GM10248 (cell line): ENCODE data around the gene CTIF.

Source experiments
- CTCF ChIA-PET: fragments of 300-600 bp; sonication (Branson Sonifier 250); formaldehyde crosslinking; extraction: SDS; loops from one replicate; lab custom pipeline; 2021; ENCODE audit warnings: antibody characterized with exemption; lab: Yijun Ruan, JAX
- POLR2A ChIA-PET: fragments of 350-650 bp; sonication (Branson Sonifier 250); formaldehyde crosslinking; extraction: SDS; loops from one replicate; lab custom pipeline; 2020; ENCODE audit warnings: antibody characterized with exemption; lab: Yijun Ruan, JAX
- DNase-seq: peaks from one replicate; pipeline ENCODE4 v3.0.0; 2012; ENCODE audit errors: extremely low spot score
- TF ChIP-seq, protein P1 (sequence below): IDR thresholded peaks from 2 replicates; pipeline ENCODE4 v1.5.1; 2012; ENCODE audit warnings: mild to moderate bottlenecking, low read depth; ENCODE audit errors: extremely low read depth, missing control alignments, control extremely low read depth

Gene CTIF

DNA sequence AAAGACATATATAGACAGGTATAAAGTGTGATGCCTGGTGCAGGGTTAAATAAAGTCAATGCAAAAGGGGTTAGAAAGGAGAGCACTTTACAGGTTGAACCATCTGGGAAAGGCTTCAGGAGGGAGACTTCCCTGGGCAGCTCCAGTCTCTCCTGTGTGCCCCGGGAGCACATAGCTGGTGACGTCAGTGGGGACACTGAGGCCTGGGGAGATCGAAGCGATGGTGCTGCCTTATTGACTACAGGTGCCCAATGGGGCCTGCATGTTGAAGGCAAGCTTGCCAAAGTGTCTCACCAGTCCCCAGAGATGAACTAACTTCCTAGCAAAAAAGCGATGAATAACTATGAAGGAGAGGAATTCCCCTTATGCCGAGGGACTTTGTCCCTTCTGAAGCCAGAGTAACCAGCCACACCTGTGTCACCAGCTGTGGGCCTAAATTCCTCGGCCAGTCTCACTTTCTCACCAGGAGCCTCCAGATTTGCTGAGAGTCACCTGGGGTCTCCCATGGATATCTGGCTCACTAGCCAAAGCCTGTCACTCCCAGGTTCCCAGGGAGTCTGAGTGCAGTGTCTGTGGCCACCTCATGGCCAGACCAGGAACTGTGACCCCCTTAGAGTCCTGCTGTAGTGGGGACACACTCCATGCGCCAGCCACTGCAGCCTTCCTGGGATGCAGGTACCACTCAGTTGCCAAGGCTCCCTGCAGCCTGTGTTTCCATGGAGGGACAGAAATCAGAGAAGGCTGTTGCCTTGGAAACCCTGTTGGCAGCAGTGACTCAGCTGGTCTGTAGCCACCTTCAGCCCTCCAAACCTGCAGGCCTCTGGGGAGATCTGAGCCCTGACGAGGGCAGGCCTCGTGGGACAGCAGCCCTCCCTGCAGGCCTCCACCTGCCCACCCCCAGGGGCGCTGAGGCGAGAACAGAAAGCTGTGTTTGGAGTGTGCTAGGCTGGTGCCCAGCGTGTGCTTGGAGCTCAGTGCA is 128.7 kb downstream of the CTIF start:
- peak; percentile 42 for DNase-seq
- TF ChIP-seq, protein P1, sequence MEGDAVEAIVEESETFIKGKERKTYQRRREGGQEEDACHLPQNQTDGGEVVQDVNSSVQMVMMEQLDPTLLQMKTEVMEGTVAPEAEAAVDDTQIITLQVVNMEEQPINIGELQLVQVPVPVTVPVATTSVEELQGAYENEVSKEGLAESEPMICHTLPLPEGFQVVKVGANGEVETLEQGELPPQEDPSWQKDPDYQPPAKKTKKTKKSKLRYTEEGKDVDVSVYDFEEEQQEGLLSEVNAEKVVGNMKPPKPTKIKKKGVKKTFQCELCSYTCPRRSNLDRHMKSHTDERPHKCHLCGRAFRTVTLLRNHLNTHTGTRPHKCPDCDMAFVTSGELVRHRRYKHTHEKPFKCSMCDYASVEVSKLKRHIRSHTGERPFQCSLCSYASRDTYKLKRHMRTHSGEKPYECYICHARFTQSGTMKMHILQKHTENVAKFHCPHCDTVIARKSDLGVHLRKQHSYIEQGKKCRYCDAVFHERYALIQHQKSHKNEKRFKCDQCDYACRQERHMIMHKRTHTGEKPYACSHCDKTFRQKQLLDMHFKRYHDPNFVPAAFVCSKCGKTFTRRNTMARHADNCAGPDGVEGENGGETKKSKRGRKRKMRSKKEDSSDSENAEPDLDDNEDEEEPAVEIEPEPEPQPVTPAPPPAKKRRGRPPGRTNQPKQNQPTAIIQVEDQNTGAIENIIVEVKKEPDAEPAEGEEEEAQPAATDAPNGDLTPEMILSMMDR = no peak
- POLR2A ChIA-PET = no interaction called here
- CTCF ChIA-PET = interaction anchor here (1.0 to 6.4 kb wide), 5 partner anchors 8 to 222 kb away, joined by 3 to 35 read pairs (median 3); no protein-coding TSS in a partner anchor

DNA sequence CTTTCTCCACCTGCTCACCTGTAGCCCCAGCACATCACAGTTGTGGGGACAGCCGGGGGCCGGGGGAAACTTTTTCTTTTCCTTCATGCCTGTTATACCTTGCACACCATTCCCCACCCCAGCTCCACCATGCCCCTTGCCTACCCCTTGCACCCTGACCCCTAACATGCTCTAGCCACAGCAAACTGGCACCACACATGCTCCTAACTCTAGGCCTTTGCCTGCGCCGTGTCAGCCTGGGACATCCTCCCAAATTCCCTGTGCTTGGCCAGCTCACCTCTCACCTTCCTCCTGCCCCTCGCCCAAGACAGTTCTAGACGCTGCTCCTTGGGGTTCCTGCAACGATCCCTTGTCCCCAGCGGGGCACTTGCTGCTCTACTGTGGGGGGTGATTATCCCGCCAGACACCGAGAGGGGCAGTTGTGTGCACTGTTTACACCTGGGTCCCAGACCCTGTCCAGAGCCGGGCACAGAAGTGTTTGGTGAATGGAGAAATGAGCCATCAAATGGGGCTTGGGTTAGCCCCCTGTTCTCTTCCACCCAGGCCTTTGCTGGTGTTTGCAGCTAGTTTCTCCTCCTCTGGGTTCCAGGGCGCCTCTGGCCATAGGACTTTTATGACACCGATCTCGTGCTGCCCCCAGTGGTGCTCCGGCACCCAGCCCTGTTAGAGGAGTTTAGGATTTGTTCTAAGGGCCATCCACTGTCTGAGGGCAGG is 129.8 kb downstream of the CTIF start:
- ChIA-PET POLR2A (no interaction called here), CTCF (interaction anchor here (1.2 to 6.4 kb wide), 3 partner anchors 8 to 193 kb away, joined by 3 to 35 read pairs (median 3); no protein-coding TSS in a partner anchor)
- no peak for DNase-seq
- TF ChIP-seq, protein P1 = no peak

DNA sequence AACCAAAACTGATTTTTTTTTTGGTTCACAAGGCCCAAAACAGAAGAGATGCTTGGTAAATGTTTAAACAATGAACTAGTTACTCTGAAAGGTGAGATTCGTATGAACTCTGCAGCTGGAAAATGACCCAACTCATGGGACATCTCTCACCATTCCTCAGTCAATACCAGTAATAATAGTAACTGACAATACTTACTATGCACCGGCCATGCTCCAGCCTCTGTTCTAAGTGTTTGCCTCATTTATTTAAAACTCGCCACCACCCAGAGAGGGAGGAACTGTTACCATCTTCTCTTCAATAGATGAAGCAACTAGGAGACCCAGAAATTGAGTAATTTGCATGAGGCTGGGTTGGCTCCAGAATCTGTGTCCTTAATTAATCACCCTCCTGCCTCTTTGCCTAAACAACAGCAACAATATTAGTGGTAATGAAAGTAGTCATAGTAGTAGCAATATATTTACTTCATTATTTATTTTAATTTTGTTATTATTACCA is 130.4 kb downstream of the CTIF start:
- DNase-seq = no peak
- POLR2A ChIA-PET = no interaction called here
- CTCF ChIA-PET = no interaction called here
- TF ChIP-seq, protein P1 = no peak

DNA sequence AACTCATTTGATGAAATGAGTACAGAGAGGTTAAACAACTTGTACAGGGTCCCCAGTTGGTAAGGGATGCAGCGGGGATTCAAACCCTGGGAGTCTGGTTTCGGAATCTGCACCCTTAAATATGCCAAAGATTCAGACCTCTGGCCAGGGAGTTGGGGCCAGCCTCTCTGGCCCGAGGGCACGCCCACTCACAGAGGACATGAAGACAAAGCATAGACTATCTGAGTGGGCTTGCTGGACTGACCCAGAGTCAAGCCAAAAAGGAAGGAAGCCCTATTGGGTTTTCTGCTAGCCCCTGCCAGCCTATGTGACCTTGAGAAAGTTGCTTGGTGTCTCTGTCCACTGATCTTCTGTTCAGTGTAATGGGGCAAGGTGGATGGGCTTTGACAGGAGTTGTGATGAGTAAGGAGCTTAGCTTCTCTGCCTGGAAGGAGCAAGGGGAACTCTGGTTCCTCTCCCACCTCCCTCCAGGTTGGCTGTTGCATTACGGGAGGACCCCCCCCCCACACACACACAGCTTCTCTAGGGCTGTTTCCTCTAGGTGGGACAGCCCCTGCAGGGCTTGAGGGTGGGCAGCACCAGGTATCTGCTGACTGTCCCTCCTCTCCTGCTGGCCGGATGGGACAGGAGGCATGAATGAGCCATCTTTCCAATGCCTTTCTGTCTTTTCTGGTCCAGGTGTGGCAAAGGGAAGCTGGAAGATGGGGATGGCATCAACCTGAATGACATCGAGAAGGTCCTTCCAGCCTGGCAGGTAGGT is 131.3 kb downstream of the CTIF start:
- TF ChIP-seq, protein P1 = no peak
- CTCF ChIA-PET = no interaction called here
- no peak for DNase-seq
- POLR2A ChIA-PET = no interaction called here

DNA sequence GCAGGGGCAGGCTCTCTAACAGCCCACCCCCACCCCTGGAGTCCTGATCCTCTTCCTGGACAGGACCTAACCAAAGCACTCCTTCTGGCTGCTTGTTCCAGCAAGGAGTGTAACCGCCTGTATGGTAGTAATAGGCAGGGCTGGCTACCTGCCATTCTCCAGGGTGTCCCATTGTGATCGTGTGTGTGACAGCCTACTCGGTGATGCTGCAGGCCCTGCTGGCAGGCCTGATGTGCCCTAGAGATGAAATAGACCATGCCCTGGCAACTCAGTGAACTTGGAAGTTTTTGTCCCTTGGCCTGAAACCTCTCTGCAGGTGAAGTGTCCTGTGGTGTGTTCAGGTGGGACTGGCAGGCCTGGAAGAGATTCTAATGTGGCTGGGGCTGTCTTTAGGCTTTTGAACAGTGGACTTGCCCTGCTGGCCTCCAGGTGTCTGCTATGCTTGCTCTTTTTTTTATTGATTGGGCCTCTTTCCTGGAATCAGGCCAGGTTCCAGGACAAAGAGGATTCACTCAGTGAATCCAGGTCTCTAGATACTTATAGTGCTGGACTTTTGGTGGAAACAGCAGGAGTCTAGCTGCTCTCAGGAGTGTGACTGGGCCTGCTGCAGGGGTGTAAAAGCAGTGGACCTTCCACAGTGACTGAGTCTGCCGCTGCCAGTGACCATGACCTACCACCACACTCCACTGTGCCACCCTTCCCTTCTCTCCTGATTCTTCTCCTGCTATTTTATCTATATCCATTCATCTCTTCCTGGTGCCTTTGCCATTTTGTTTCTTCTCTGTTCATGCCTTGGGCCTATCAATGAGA is 132.1 kb downstream of the CTIF start:
- POLR2A ChIA-PET = no interaction called here
- DNase-seq = no peak
- TF ChIP-seq, protein P1 = no peak
- CTCF ChIA-PET = no interaction called here
